HEK293 (cell line): ENCODE results near the gene C13orf46.

Source experiments
- CTCF ChIA-PET: fragments of 350-600 bp; formaldehyde crosslinking; extraction: SDS; loops from one replicate; lab custom pipeline; 2021; ENCODE audit warnings: antibody characterized with exemption; lab: Yijun Ruan, JAX
- POLR2A ChIA-PET: fragments of 300-600 bp; formaldehyde crosslinking; extraction: SDS; loops from one replicate; lab custom pipeline; 2020; ENCODE audit warnings: antibody characterized with exemption, inconsistent platforms; lab: Yijun Ruan, JAX
- H3K27ac ChIP-seq: fragments of 200-500 bp; sonication (Bioruptor generic); 2 replicates; pipeline ENCODE4 v1.5.1; 2014; ENCODE audit warnings: low read depth, low read length, control low read depth, inconsistent platforms; ENCODE audit errors: extremely low read depth
- H3K36me3 ChIP-seq, 2 experiments: fragments of 200-500 bp in 1 of 2; sonication (Bioruptor generic) in 1 of 2; 1 replicate in 1 of 2; 2 replicates in 1 of 2; pipeline ENCODE4 v1.5.1; 2014 to 2017; ENCODE audit warnings: inconsistent platforms in 2 of 2, low read length in 2 of 2; ENCODE audit not compliant: control insufficient read depth in 2 of 2, insufficient read depth in 1 of 2
- H3K4me1 ChIP-seq: fragments of 200-500 bp; sonication (Bioruptor generic); 2 replicates; pipeline ENCODE4 v1.5.1; 2014; ENCODE audit warnings: mild to moderate bottlenecking, low read length, inconsistent platforms; ENCODE audit not compliant: control insufficient read depth, insufficient read depth
- H3K4me3 ChIP-seq: 2 replicates; pipeline ENCODE4 v1.5.1; 2011; ENCODE audit warnings: low read depth, mild to moderate bottlenecking, control low read depth, low read length, moderate library complexity
- H3K9me3 ChIP-seq: fragments of 200-500 bp; sonication (Bioruptor generic); 2 replicates; pipeline ENCODE4 v1.5.1; 2014; ENCODE audit warnings: low read depth, low read length, inconsistent platforms; ENCODE audit not compliant: control insufficient read depth, insufficient read depth
- BCL11B ChIP-seq: fragments of 450-650 bp; formaldehyde crosslinking; IDR thresholded peaks from 2 replicates; pipeline ENCODE4 v1.5.1; 2016; ENCODE audit warnings: low read depth, missing biosample characterization, missing genetic modification characterization
- KLF7 ChIP-seq: fragments of 450-650 bp; formaldehyde crosslinking; IDR thresholded peaks from 2 replicates; pipeline ENCODE4 v1.5.1; 2016; ENCODE audit warnings: missing biosample characterization, missing genetic modification characterization, borderline replicate concordance
- SCRT2 ChIP-seq: fragments of 450-650 bp; formaldehyde crosslinking; IDR thresholded peaks from 2 replicates; pipeline ENCODE4 v1.5.1; 2016; ENCODE audit warnings: missing biosample characterization, missing genetic modification characterization
- WT1 ChIP-seq: fragments of 450-650 bp; formaldehyde crosslinking; IDR thresholded peaks from 2 replicates; pipeline ENCODE4 v1.5.1; 2016; ENCODE audit warnings: missing biosample characterization, missing genetic modification characterization
- ZBTB8A ChIP-seq: fragments of 450-650 bp; formaldehyde crosslinking; IDR thresholded peaks from 2 replicates; pipeline ENCODE4 v1.5.1; 2016; ENCODE audit warnings: missing biosample characterization, missing genetic modification characterization
- ZNF132 ChIP-seq: fragments of 450-650 bp; formaldehyde crosslinking; IDR thresholded peaks from 2 replicates; pipeline ENCODE4 v1.5.1; 2017; ENCODE audit warnings: missing biosample characterization, missing genetic modification characterization, borderline replicate concordance
- ZNF133 ChIP-seq: fragments of 450-650 bp; formaldehyde crosslinking; IDR thresholded peaks from 2 replicates; pipeline ENCODE4 v1.5.1; 2016; ENCODE audit warnings: missing biosample characterization, missing genetic modification characterization
- ZNF354C ChIP-seq: fragments of 450-650 bp; formaldehyde crosslinking; IDR thresholded peaks from 2 replicates; pipeline ENCODE4 v1.5.1; 2016; ENCODE audit warnings: missing biosample characterization, missing genetic modification characterization, low read depth, borderline replicate concordance
- ZNF426 ChIP-seq: fragments of 450-650 bp; formaldehyde crosslinking; IDR thresholded peaks from 2 replicates; pipeline ENCODE4 v1.5.1; 2017; ENCODE audit warnings: missing biosample characterization, missing genetic modification characterization, mild to moderate bottlenecking, inconsistent platforms, moderate library complexity
- ZNF529 ChIP-seq: fragments of 450-650 bp; formaldehyde crosslinking; IDR thresholded peaks from 2 replicates; pipeline ENCODE4 v1.5.1; 2017; ENCODE audit warnings: missing genetic modification characterization, missing biosample characterization; ENCODE audit not compliant: insufficient replicate concordance
- ZNF664 ChIP-seq: fragments of 450-650 bp; formaldehyde crosslinking; IDR thresholded peaks from 2 replicates; pipeline ENCODE4 v1.5.1; 2016; ENCODE audit warnings: missing biosample characterization, missing genetic modification characterization
- TF ChIP-seq, protein P1 (sequence below): fragments of 450-650 bp; formaldehyde crosslinking; conservative IDR thresholded peaks from 2 replicates; pipeline ENCODE4 v1.5.1; 2016; ENCODE audit warnings: low read depth, missing biosample characterization, missing genetic modification characterization
- TF ChIP-seq, protein P2 (sequence below): fragments of 450-650 bp; formaldehyde crosslinking; IDR thresholded peaks from 2 replicates; pipeline ENCODE4 v1.5.1; 2016; ENCODE audit warnings: missing biosample characterization, missing genetic modification characterization
- TF ChIP-seq, protein P3 (sequence below): fragments of 450-650 bp; formaldehyde crosslinking; IDR thresholded peaks from 2 replicates; pipeline ENCODE4 v1.5.1; 2016; ENCODE audit warnings: missing biosample characterization, missing genetic modification characterization
- TF ChIP-seq, protein P4 (sequence below): fragments of 450-650 bp; formaldehyde crosslinking; IDR thresholded peaks from 2 replicates; pipeline ENCODE4 v1.5.1; 2016; ENCODE audit warnings: missing biosample characterization, missing genetic modification characterization
- TF ChIP-seq, protein P5 (sequence below): fragments of 450-650 bp; formaldehyde crosslinking; IDR thresholded peaks from 2 replicates; pipeline ENCODE4 v1.5.1; 2016; ENCODE audit warnings: missing biosample characterization, missing genetic modification characterization
- TF ChIP-seq, protein P6 (sequence below): fragments of 450-650 bp; formaldehyde crosslinking; IDR thresholded peaks from 2 replicates; pipeline ENCODE4 v1.5.1; 2017; ENCODE audit warnings: missing biosample characterization, missing genetic modification characterization

The C13orf46 gene

DNA sequence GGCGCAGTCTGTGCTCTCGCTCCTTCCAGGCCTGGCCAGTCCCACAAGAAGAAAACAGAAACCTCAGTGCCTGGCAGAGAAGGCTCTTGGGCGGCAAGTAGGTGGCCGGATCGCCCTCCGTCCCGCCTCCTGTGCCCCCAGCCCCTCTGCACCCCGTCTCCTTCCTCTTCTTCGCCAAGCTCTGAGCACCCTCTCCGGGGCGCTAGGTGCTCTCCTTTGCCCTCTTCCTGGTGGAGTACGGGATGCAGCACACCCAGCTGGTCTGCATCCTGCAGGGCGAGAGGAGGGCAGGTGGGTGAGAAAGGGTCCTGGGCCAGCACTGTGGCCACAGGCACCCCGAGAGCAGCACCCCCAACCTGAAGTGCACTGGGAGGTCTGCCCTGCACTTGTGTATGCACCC is 17.3 kb downstream of the C13orf46 start (continued):
- TF ChIP-seq, protein P1, sequence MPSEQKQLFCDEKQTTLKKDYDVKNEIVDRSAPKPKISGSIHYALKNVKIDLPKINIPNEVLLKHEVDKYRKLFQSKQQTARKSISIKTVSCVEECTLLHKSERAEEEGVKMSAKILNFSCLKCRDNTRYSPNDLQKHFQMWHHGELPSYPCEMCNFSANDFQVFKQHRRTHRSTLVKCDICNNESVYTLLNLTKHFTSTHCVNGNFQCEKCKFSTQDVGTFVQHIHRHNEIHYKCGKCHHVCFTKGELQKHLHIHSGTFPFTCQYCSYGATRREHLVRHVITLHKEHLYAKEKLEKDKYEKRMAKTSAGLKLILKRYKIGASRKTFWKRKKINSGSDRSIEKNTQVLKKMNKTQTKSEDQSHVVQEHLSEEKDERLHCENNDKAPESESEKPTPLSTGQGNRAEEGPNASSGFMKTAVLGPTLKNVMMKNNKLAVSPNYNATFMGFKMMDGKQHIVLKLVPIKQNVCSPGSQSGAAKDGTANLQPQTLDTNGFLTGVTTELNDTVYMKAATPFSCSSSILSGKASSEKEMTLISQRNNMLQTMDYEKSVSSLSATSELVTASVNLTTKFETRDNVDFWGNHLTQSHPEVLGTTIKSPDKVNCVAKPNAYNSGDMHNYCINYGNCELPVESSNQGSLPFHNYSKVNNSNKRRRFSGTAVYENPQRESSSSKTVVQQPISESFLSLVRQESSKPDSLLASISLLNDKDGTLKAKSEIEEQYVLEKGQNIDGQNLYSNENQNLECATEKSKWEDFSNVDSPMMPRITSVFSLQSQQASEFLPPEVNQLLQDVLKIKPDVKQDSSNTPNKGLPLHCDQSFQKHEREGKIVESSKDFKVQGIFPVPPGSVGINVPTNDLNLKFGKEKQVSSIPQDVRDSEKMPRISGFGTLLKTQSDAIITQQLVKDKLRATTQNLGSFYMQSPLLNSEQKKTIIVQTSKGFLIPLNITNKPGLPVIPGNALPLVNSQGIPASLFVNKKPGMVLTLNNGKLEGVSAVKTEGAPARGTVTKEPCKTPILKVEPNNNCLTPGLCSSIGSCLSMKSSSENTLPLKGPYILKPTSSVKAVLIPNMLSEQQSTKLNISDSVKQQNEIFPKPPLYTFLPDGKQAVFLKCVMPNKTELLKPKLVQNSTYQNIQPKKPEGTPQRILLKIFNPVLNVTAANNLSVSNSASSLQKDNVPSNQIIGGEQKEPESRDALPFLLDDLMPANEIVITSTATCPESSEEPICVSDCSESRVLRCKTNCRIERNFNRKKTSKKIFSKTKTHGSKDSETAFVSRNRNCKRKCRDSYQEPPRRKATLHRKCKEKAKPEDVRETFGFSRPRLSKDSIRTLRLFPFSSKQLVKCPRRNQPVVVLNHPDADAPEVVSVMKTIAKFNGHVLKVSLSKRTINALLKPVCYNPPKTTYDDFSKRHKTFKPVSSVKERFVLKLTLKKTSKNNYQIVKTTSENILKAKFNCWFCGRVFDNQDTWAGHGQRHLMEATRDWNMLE (tag by site-specific recombination): no peak
- TF ChIP-seq ZNF354C (tag by site-specific recombination): no peak

DNA sequence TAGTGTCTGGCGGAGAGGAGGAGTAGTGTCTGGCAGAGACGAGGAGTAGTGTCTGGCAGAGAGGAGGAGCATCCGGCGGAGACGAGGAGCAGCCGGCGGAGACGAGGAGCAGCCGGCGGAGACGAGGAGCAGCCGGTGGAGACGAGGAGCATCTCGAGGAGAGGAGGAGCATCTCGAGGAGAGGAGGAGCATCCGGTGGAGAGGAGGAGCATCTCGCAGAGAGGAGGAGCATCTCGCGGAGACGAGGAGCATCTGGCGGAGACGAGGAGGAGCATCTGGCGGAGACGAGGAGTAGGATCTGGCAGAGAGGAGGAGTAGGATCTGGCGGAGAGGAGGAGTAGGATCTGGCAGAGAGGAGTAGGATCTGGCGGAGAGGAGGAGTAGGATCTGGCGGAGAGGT is 18.2 kb downstream of the C13orf46 start:
- Histone ChIP-seq H3K27ac (no peak overlapping the region), H3K4me1 (no peaks in the 10 kb centered on the region), H3K4me3 (no peak overlapping the region), H3K9me3 (no peaks in the 10 kb centered on the region), H3K36me3 (no peaks in the 10 kb centered on the region)
- ChIA-PET POLR2A (no interaction called here), CTCF (no interaction called here)
- TF ChIP-seq SCRT2 (tag by site-specific recombination) (no peak), KLF7 (tag by site-specific recombination) (no peak)
- TF ChIP-seq, protein P2, sequence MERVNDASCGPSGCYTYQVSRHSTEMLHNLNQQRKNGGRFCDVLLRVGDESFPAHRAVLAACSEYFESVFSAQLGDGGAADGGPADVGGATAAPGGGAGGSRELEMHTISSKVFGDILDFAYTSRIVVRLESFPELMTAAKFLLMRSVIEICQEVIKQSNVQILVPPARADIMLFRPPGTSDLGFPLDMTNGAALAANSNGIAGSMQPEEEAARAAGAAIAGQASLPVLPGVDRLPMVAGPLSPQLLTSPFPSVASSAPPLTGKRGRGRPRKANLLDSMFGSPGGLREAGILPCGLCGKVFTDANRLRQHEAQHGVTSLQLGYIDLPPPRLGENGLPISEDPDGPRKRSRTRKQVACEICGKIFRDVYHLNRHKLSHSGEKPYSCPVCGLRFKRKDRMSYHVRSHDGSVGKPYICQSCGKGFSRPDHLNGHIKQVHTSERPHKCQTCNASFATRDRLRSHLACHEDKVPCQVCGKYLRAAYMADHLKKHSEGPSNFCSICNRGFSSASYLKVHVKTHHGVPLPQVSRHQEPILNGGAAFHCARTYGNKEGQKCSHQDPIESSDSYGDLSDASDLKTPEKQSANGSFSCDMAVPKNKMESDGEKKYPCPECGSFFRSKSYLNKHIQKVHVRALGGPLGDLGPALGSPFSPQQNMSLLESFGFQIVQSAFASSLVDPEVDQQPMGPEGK (tag by site-specific recombination): no peak
- TF ChIP-seq, protein P3, sequence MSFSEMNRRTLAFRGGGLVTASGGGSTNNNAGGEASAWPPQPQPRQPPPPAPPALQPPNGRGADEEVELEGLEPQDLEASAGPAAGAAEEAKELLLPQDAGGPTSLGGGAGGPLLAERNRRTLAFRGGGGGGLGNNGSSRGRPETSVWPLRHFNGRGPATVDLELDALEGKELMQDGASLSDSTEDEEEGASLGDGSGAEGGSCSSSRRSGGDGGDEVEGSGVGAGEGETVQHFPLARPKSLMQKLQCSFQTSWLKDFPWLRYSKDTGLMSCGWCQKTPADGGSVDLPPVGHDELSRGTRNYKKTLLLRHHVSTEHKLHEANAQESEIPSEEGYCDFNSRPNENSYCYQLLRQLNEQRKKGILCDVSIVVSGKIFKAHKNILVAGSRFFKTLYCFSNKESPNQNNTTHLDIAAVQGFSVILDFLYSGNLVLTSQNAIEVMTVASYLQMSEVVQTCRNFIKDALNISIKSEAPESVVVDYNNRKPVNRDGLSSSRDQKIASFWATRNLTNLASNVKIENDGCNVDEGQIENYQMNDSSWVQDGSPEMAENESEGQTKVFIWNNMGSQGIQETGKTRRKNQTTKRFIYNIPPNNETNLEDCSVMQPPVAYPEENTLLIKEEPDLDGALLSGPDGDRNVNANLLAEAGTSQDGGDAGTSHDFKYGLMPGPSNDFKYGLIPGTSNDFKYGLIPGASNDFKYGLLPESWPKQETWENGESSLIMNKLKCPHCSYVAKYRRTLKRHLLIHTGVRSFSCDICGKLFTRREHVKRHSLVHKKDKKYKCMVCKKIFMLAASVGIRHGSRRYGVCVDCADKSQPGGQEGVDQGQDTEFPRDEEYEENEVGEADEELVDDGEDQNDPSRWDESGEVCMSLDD (tag by site-specific recombination): no peak

DNA sequence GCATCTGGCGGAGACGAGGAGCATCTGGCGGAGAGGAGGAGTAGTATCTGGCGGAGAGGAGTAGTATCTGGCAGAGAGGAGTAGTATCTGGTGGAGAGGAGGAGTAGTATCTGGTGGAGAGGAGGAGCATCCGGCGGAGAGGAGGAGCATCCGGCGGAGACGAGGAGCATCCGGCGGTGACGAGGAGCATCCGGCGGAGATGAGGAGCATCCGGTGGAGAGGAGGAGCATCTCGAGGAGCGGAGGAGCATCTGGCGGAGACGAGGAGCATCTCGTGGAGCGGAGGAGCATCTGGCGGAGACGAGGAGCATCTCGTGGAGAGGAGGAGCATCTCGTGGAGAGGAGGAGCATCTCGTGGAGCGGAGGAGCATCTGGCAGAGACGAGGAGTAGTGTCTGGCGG is 18.6 kb downstream of the C13orf46 start:
- no peaks in the 10 kb centered on the region for H3K9me3 ChIP-seq
- ChIA-PET CTCF (no interaction called here), POLR2A (no interaction called here)
- TF ChIP-seq, protein P4, sequence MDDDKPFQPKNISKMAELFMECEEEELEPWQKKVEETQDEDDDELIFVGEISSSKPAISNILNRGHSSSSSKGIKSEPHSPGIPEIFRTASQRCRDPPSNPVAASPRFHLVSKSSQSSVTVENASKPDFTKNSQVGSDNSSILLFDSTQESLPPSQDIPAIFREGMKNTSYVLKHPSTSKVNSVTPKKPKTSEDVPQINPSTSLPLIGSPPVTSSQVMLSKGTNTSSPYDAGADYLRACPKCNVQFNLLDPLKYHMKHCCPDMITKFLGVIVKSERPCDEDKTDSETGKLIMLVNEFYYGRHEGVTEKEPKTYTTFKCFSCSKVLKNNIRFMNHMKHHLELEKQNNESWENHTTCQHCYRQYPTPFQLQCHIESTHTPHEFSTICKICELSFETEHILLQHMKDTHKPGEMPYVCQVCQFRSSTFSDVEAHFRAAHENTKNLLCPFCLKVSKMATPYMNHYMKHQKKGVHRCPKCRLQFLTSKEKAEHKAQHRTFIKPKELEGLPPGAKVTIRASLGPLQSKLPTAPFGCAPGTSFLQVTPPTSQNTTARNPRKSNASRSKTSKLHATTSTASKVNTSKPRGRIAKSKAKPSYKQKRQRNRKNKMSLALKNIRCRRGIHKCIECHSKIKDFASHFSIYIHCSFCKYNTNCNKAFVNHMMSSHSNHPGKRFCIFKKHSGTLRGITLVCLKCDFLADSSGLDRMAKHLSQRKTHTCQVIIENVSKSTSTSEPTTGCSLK (tag by site-specific recombination): no peak
- TF ChIP-seq BCL11B (tag by site-specific recombination): no peak
- no peak for TF ChIP-seq ZNF133 (tag by site-specific recombination)
- no peak for TF ChIP-seq ZNF529 (tag by site-specific recombination)
- TF ChIP-seq, protein P5, sequence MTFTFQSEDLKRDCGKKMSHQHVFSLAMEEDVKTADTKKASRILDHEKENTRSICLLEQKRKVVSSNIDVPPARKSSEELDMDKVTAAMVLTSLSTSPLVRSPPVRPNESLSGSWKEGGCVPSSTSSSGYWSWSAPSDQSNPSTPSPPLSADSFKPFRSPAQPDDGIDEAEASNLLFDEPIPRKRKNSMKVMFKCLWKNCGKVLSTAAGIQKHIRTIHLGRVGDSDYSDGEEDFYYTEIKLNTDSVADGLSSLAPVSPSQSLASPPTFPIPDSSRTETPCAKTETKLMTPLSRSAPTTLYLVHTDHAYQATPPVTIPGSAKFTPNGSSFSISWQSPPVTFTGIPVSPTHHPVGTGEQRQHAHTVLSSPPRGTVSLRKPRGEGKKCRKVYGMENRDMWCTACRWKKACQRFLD (tag by site-specific recombination): no peak
- TF ChIP-seq ZNF426 (tag by site-specific recombination): no peak
- TF ChIP-seq WT1 (tag by site-specific recombination): no peak
- no peak for TF ChIP-seq ZNF132 (tag by site-specific recombination)
- TF ChIP-seq SCRT2 (tag by site-specific recombination): no peak
- no peak for TF ChIP-seq ZBTB8A (tag by site-specific recombination)
- TF ChIP-seq ZNF664: no peak
- TF ChIP-seq, protein P6, sequence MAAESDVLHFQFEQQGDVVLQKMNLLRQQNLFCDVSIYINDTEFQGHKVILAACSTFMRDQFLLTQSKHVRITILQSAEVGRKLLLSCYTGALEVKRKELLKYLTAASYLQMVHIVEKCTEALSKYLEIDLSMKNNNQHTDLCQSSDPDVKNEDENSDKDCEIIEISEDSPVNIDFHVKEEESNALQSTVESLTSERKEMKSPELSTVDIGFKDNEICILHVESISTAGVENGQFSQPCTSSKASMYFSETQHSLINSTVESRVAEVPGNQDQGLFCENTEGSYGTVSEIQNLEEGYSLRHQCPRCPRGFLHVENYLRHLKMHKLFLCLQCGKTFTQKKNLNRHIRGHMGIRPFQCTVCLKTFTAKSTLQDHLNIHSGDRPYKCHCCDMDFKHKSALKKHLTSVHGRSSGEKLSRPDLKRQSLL: no peak

More for the DNA sequence above, 18.6 kb downstream of the C13orf46 start:
- H3K36me3 ChIP-seq: no peaks in the 10 kb centered on the region
- H3K4me3 ChIP-seq: no peak overlapping the region
- no peak overlapping the region for H3K27ac ChIP-seq
- H3K4me1 ChIP-seq: no peaks in the 10 kb centered on the region
